H1 (cell line): ENCODE data around the gene ZCCHC12. TPM values are rescaled to one million over a fixed set of nuclear protein-coding genes. Genes with fewer than 3 reads are reported as not detected.

ENCODE experiments used
- CTCF ChIA-PET: fragments of 300-600 bp; sonication (Branson Sonifier 250); formaldehyde crosslinking; loops from one replicate; lab custom pipeline; 2021; ENCODE audit not compliant: partially characterized antibody; lab: Charles Lee
- POLR2A ChIA-PET: fragments of 300-600 bp; sonication (Branson Sonifier 250); formaldehyde crosslinking; loops from one replicate; lab custom pipeline; 2021; ENCODE audit warnings: inconsistent platforms; ENCODE audit not compliant: partially characterized antibody; lab: Charles Lee
- DNase-seq, 2 experiments: peaks; one replicate each; pipeline versions ENCODE4 v3.0.0 to v3.0.0-alpha.2; 2010 to 2022; ENCODE audit warnings: low spot score in 2 of 2, low read depth in 1 of 2, mixed read lengths in 1 of 2
- FAIRE-seq: peaks from 2 replicates; lab custom pipeline; 2011; peaks lifted over from hg19 to GRCh38; lab: Jason Lieb, UNC
- H2AFZ ChIP-seq: 2 replicates; pipeline ENCODE4 v1.8.1; 2012; ENCODE audit warnings: low read length, inconsistent platforms
- H2AK5ac ChIP-seq: 2 replicates; pipeline ENCODE4 v1.6.1; 2013; ENCODE audit warnings: low read depth, low read length
- H2BK120ac ChIP-seq: replicated peaks from 2 replicates; pipeline ENCODE3; 2013; ENCODE audit warnings: low read depth, low read length, inconsistent platforms
- H2BK12ac ChIP-seq: 2 replicates; pipeline ENCODE4 v1.6.1; 2013; ENCODE audit warnings: low read depth, low read length
- H2BK15ac ChIP-seq: 2 replicates; pipeline ENCODE4 v1.6.1; 2013; ENCODE audit warnings: low read length
- H2BK20ac ChIP-seq: 2 replicates; pipeline ENCODE4 v1.6.1; 2013; ENCODE audit warnings: low read length
- H2BK5ac ChIP-seq: 2 replicates; pipeline ENCODE4 v1.6.1; 2013; ENCODE audit warnings: low read depth, low read length
- H3K14ac ChIP-seq: 2 replicates; pipeline ENCODE4 v1.6.1; 2013; ENCODE audit warnings: inconsistent platforms; ENCODE audit not compliant: insufficient read length
- H3K18ac ChIP-seq: 2 replicates; pipeline ENCODE4 v1.6.1; 2013; ENCODE audit warnings: low read length; ENCODE audit errors: extremely low read depth
- H3K23ac ChIP-seq: 2 replicates; pipeline ENCODE4 v1.6.1; 2013; ENCODE audit warnings: inconsistent platforms; ENCODE audit not compliant: insufficient read length
- H3K23me2 ChIP-seq: 2 replicates; pipeline ENCODE4 v1.6.1; 2013; ENCODE audit warnings: low read depth, low read length
- H3K27ac ChIP-seq: 2 replicates; pipeline ENCODE4 v1.6.1; 2011; ENCODE audit warnings: low read depth, low read length, inconsistent platforms
- H3K27me3 ChIP-seq, 4 experiments: replicated peaks in 1 of 4; 1 replicate in 1 of 4; 2 replicates in 3 of 4; pipeline versions ENCODE4 v1.6.1 to v1.8.1; 2011 to 2013; ENCODE audit warnings: low read length in 3 of 4, mild to moderate bottlenecking in 3 of 4, inconsistent platforms in 2 of 4, mixed read lengths in 2 of 4, moderate library complexity in 1 of 4; ENCODE audit not compliant: control insufficient read depth in 3 of 4, insufficient read depth in 3 of 4; ENCODE audit errors: extremely low read depth in 1 of 4
- H3K36me3 ChIP-seq, 4 experiments: 2 replicates each; pipeline versions ENCODE4 v1.6.1 to v1.8.1; 2011 to 2013; ENCODE audit warnings: mild to moderate bottlenecking in 4 of 4, low read length in 3 of 4, moderate library complexity in 2 of 4, control low read depth in 1 of 4, inconsistent platforms in 1 of 4; ENCODE audit not compliant: insufficient read depth in 4 of 4, control insufficient read depth in 2 of 4
- H3K4ac ChIP-seq: replicated peaks from 2 replicates; pipeline ENCODE3; 2013; ENCODE audit warnings: low read length, low read depth, mixed read lengths, inconsistent platforms; ENCODE audit not compliant: insufficient read length
- H3K4me1 ChIP-seq, 4 experiments: replicated peaks in 1 of 4; 1 replicate in 1 of 4; 2 replicates in 3 of 4; pipeline versions ENCODE4 v1.6.1 to v1.8.1; 2011 to 2013; ENCODE audit warnings: low read length in 3 of 4, inconsistent platforms in 2 of 4, mixed read lengths in 1 of 4; ENCODE audit not compliant: insufficient read depth in 4 of 4, control insufficient read depth in 3 of 4
- H3K4me2 ChIP-seq, 2 experiments: 2 replicates each; pipeline versions ENCODE4 v1.6.1 to v1.8.1; 2011 to 2013; ENCODE audit warnings: low read depth in 2 of 2, low read length in 2 of 2, control low read depth in 1 of 2, inconsistent platforms in 1 of 2, mild to moderate bottlenecking in 1 of 2; ENCODE audit not compliant: insufficient read depth in 1 of 2
- H3K4me3 ChIP-seq, 4 experiments: fragments of 200-600, 300-600 bp in 1 of 4; sonication (generic), shearing (Covaris generic), sonication (Bioruptor Twin) in 1 of 4; 2 replicates each; pipeline versions ENCODE4 v1.5.1 to v1.8.1; 2011 to 2016; ENCODE audit warnings: low read length in 4 of 4, low read depth in 3 of 4, control low read depth in 2 of 4, inconsistent platforms in 2 of 4, mild to moderate bottlenecking in 2 of 4, mixed read lengths in 1 of 4, moderate library complexity in 1 of 4; ENCODE audit not compliant: insufficient read depth in 2 of 4; ENCODE audit errors: extremely low read depth in 1 of 4
- H3K56ac ChIP-seq: replicated peaks from 2 replicates; pipeline ENCODE3; 2013; ENCODE audit warnings: low read depth, mild to moderate bottlenecking, mixed read lengths, low read length, inconsistent platforms; ENCODE audit not compliant: insufficient read length
- H3K79me1 ChIP-seq: 2 replicates; pipeline ENCODE4 v1.6.1; 2013; ENCODE audit warnings: low read depth, low read length, control low read depth
- H3K79me2 ChIP-seq, 2 experiments: 2 replicates each; pipeline versions ENCODE4 v1.6.1 to v1.8.1; 2012 to 2013; ENCODE audit warnings: low read length in 2 of 2, mild to moderate bottlenecking in 2 of 2, inconsistent platforms in 1 of 2; ENCODE audit not compliant: insufficient read depth in 2 of 2, control insufficient read depth in 1 of 2
- H3K9ac ChIP-seq, 4 experiments: replicated peaks in 1 of 4; 1 replicate in 1 of 4; 2 replicates in 3 of 4; pipeline versions ENCODE4 v1.6.1 to v1.8.1; 2011 to 2013; ENCODE audit warnings: low read depth in 3 of 4, low read length in 3 of 4, control low read depth in 2 of 4, mild to moderate bottlenecking in 2 of 4, moderate library complexity in 2 of 4, inconsistent platforms in 1 of 4; ENCODE audit errors: extremely low read depth in 1 of 4
- H3K9me3 ChIP-seq, 2 experiments: 2 replicates each; pipeline versions ENCODE4 v1.6.1 to v1.8.1; 2012 to 2013; ENCODE audit warnings: mild to moderate bottlenecking in 2 of 2, moderate library complexity in 2 of 2, control low read depth in 1 of 2, inconsistent platforms in 1 of 2, low read depth in 1 of 2, low read length in 1 of 2, mixed read lengths in 1 of 2; ENCODE audit not compliant: insufficient read depth in 2 of 2
- H4K20me1 ChIP-seq, 2 experiments: replicated peaks in 1 of 2; 2 replicates each; pipeline versions ENCODE3 to v1.8.1; 2011 to 2013; ENCODE audit warnings: inconsistent platforms in 2 of 2, low read length in 2 of 2, mild to moderate bottlenecking in 1 of 2; ENCODE audit not compliant: insufficient read depth in 2 of 2, control insufficient read depth in 1 of 2
- H4K5ac ChIP-seq: 2 replicates; pipeline ENCODE4 v1.6.1; 2013; ENCODE audit warnings: low read length, low read depth, mixed read lengths, inconsistent platforms; ENCODE audit not compliant: insufficient read length
- H4K8ac ChIP-seq: 2 replicates; pipeline ENCODE4 v1.8.0; 2013; ENCODE audit warnings: mild to moderate bottlenecking, moderate library complexity, low read length, inconsistent platforms; ENCODE audit not compliant: insufficient read depth; ENCODE audit errors: extremely low read depth
- H4K91ac ChIP-seq: replicated peaks from 2 replicates; pipeline ENCODE3; 2013; ENCODE audit warnings: low read length, mixed read lengths, inconsistent platforms; ENCODE audit not compliant: insufficient read length
- ASH2L ChIP-seq: fragments of 200-600, 300-600 bp; sonication (generic); IDR thresholded peaks from one replicate; pipeline ENCODE4 v1.7.1; 2017; ENCODE audit warnings: low read length
- CBX8 ChIP-seq: fragments of 300-800, 300-1000 bp; sonication (generic); IDR thresholded peaks from 2 replicates; pipeline ENCODE4 v1.7.1; 2016; ENCODE audit warnings: low read depth, low read length, borderline replicate concordance
- POU5F1 ChIP-seq: IDR thresholded peaks from 2 replicates; pipeline ENCODE4 v1.6.1; 2011; ENCODE audit warnings: low read depth, mild to moderate bottlenecking, low read length, moderate library complexity
- SAP30 ChIP-seq: fragments of 300-600 bp; sonication (generic); IDR thresholded peaks from 2 replicates; pipeline ENCODE4 v1.7.1; 2012; ENCODE audit warnings: low read length, moderate library complexity, mild to moderate bottlenecking, inconsistent platforms; ENCODE audit not compliant: insufficient read depth, insufficient replicate concordance
- SIRT6 ChIP-seq: IDR thresholded peaks from one replicate; pipeline ENCODE4 v1.7.1; 2012; ENCODE audit warnings: low read length, inconsistent platforms
- SP1 ChIP-seq: IDR thresholded peaks from 2 replicates; pipeline ENCODE4 v1.6.1; 2011; ENCODE audit warnings: low read depth, low read length
- TBP ChIP-seq: IDR thresholded peaks from 2 replicates; pipeline ENCODE4 v1.6.1; 2011; ENCODE audit warnings: low read depth, low read length, improper control_type of control experiment
- WGBS, 2 experiments: shearing (Covaris generic) in 1 of 2; methylation state at CpG; one replicate each; pipeline versions ENCODE4 v1.1.6 to v1.1.7; 2013 to 2015; ENCODE audit warnings: low lambda C conversion rate in 2 of 2, mixed read lengths in 2 of 2, inconsistent platforms in 1 of 2, low coverage in 1 of 2, missing lambda C conversion rate in 1 of 2; ENCODE audit not compliant: insufficient replicate concordance in 2 of 2, insufficient coverage in 1 of 2, insufficient read length in 1 of 2; ENCODE audit errors: extremely low coverage in 1 of 2, missing lambda C conversion rate in 1 of 2; 5-methylcytosine and 5-hydroxymethylcytosine counted together
- polyA plus RNA-seq, 7 experiments: library from polyadenylated mRNA; depleted of rRNA in 3 of 7; stranded (reverse) in 5 of 7; unstranded in 2 of 7; fragments of >200 nt in 5 of 7; fragments of 200-250 nt in 2 of 7; gene quantifications; 1 replicate in 5 of 7; 2 replicates in 1 of 7; 4 replicates in 1 of 7; pipeline versions ENCODE4 v1.2.1 to v1.2.3, GENCODE V29; 2011 to 2013; ENCODE audit warnings: missing spikeins in 2 of 7, mixed read lengths in 2 of 7
- total RNA-seq: library from RNA; stranded (reverse); fragmentation: NEBNext Ultra II Directional; extraction: Animal tissue kit (Norgen Biotek cat#: 25700); gene quantifications from 2 replicates; pipeline ENCODE4 v1.2.1, GENCODE V29; 2021
- TF ChIP-seq, protein P1 (sequence below), 3 experiments: IDR thresholded peaks; 1 replicate in 2 of 3; 2 replicates in 1 of 3; pipeline versions ENCODE4 v1.5.1 to v1.6.1; 2011; ENCODE audit warnings: low read length in 3 of 3, mild to moderate bottlenecking in 3 of 3, inconsistent platforms in 2 of 3, low read depth in 1 of 3, moderate library complexity in 1 of 3; ENCODE audit not compliant: insufficient read depth in 1 of 3; ENCODE audit errors: control extremely low read depth in 1 of 3

ZCCHC12 gene
- total and polyA plus RNA-seq, 2 of the 8 experiments (the other 6 are each of a cell fraction or from before 2014, with no cell fraction given), result 0.76 to 1.3 TPM

GRCh38 chrX:118872102-118872566, 48.5 kb downstream of the ZCCHC12 start:
- no peak overlapping the region for H3K4ac ChIP-seq

More at GRCh38 chrX:118872102-118872566, 48.5 kb downstream of the ZCCHC12 start:
- Histone ChIP-seq H3K79me2 (no peaks in the 10 kb centered on the region), H2BK5ac (no peak overlapping the region), H2AFZ (no peak overlapping the region), H4K20me1 (no peaks in the 10 kb centered on the region), H3K56ac (no peak overlapping the region), H2BK15ac (no peak overlapping the region), H2AK5ac (no peak overlapping the region), H3K4me3 (no peak overlapping the region), H4K8ac (no peak overlapping the region), H3K18ac (no peak overlapping the region), H2BK20ac (no peak overlapping the region)
- FAIRE-seq (no peak), DNase-seq (no peak)
- CTCF ChIA-PET, result no interaction called here
- TF ChIP-seq POU5F1 (no peak), CBX8 (no peak), SAP30 (no peak), SP1 (no peak), SIRT6 (no peak), TBP (no peak), ASH2L (no peak)
- TF ChIP-seq, protein P1, sequence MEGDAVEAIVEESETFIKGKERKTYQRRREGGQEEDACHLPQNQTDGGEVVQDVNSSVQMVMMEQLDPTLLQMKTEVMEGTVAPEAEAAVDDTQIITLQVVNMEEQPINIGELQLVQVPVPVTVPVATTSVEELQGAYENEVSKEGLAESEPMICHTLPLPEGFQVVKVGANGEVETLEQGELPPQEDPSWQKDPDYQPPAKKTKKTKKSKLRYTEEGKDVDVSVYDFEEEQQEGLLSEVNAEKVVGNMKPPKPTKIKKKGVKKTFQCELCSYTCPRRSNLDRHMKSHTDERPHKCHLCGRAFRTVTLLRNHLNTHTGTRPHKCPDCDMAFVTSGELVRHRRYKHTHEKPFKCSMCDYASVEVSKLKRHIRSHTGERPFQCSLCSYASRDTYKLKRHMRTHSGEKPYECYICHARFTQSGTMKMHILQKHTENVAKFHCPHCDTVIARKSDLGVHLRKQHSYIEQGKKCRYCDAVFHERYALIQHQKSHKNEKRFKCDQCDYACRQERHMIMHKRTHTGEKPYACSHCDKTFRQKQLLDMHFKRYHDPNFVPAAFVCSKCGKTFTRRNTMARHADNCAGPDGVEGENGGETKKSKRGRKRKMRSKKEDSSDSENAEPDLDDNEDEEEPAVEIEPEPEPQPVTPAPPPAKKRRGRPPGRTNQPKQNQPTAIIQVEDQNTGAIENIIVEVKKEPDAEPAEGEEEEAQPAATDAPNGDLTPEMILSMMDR (IDR thresholded peaks at IDR 0.05; ENCODE audit: control extremely low read depth in 1 of 3, insufficient read depth in 1 of 3, low read depth in 1 of 3, low read length in 3 of 3), result no peak
- TF ChIP-seq, all 59 proteins: peak for 0
- Histone ChIP-seq H3K23me2 (no peaks in the 10 kb centered on the region), H2BK120ac (no peak overlapping the region), H3K79me1 (no peaks in the 10 kb centered on the region), H4K5ac (no peak overlapping the region), H2BK12ac (no peak overlapping the region), H3K27ac (no peak overlapping the region), H3K23ac (no peak overlapping the region), H3K9me3 (no peaks in the 10 kb centered on the region), H3K4me1 (no peaks in the 10 kb centered on the region), H3K9ac (no peak overlapping the region), H3K36me3 (no peaks in the 10 kb centered on the region), H3K27me3 (no peaks in the 10 kb centered on the region), H4K91ac (no peak overlapping the region), H3K14ac (no peak overlapping the region), H3K4me2 (no peak overlapping the region)
- WGBS, 2 experiments, result 35% methylated on average over 2 of the region's 4 CpGs; no CpG with 5 or more reads in 1 of the 2 experiments
- POLR2A ChIA-PET, result no interaction called here
